HUES6 (cell line): ENCODE measurements around the gene PTPN18.
A peak's percentile ranks its signal among the peaks of the same experiment; 100 is the strongest.
"Not testable (repeated sequence)": the region's sequence is repeated elsewhere in the genome, so short reads cannot be mapped to it uniquely, and the experiment has no call there.

ENCODE experiments used
- H3K27ac ChIP-seq: 2 replicates; pipeline ENCODE4 v1.7.0; 2013; ENCODE audit warnings: low read depth, mild to moderate bottlenecking, low read length, inconsistent platforms
- H3K27me3 ChIP-seq: 2 replicates; pipeline ENCODE4 v1.6.1; 2013; ENCODE audit warnings: low read length; ENCODE audit not compliant: control insufficient read depth, insufficient read depth
- H3K36me3 ChIP-seq: 2 replicates; pipeline ENCODE4 v1.6.1; 2013; ENCODE audit warnings: low read length; ENCODE audit not compliant: control insufficient read depth, insufficient read depth
- H3K4me1 ChIP-seq: 2 replicates; pipeline ENCODE4 v1.6.1; 2013; ENCODE audit warnings: low read length; ENCODE audit not compliant: control insufficient read depth, insufficient read depth
- H3K4me3 ChIP-seq: 2 replicates; pipeline ENCODE4 v1.5.1; 2013; ENCODE audit warnings: low read depth, low read length
- H3K9ac ChIP-seq: one replicate; pipeline ENCODE4 v1.6.1; 2013; ENCODE audit warnings: mild to moderate bottlenecking, low read length
- H3K9me3 ChIP-seq: 2 replicates; pipeline ENCODE4 v1.6.1; 2013; ENCODE audit warnings: low read depth, low read length; ENCODE audit not compliant: control insufficient read depth, insufficient read depth

Gene PTPN18

GRCh38 chr2:130332271-130333073 is 23.4 kb upstream of the PTPN18 start:
- H3K36me3 ChIP-seq: no peaks in the 10 kb centered on the region
- H3K9me3 ChIP-seq: peaks cover under 1% of the 10 kb centered on the region; the same call in 1 of the 2 replicates
- H3K4me3 ChIP-seq: peak overlapping the region; percentile 36
- H3K9ac ChIP-seq: no peak overlapping the region
- H3K27me3 ChIP-seq: peaks cover 12% of the 10 kb centered on the region
- no peak overlapping the region for H3K27ac ChIP-seq
- H3K4me1 ChIP-seq: peaks cover 13% of the 10 kb centered on the region; the same call in 1 of the 2 replicates

DNA sequence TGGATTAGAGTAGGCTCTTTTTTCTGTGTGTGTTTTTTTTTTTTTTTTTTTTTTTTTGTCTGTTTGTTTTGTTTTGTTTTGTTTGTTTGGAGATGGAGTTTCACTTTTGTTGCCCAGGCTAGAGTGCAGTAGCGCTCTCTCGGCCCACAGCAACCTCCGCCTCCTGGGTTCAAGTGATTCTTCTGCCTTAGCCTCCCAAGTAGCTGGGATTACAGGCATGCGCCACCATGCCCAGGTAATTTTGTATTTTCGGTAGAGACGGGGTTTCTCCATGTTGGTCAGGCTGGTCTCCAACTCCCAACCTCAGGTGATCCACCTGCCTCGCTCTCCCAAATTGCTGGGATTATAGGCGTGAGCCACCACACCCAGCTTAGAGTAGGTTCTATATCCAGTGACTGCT is 22.6 kb upstream of the PTPN18 start:
- not testable (repeated sequence) for H3K36me3 ChIP-seq, H3K4me3 ChIP-seq, H3K27ac ChIP-seq, H3K9ac ChIP-seq, H3K9me3 ChIP-seq
- H3K27me3 ChIP-seq: peaks cover 12% of the 10 kb centered on the region
- peaks cover 14% of the 10 kb centered on the region for H3K4me1 ChIP-seq

GRCh38 chr2:130334026-130334425 is 21.8 kb upstream of the PTPN18 start:
- Histone ChIP-seq H3K4me3 (no peak overlapping the region), H3K4me1 (peaks cover 6% of the 10 kb centered on the region), H3K27ac (no peak overlapping the region), H3K36me3 (peaks cover 5% of the 10 kb centered on the region), H3K9ac (no peak overlapping the region), H3K27me3 (peaks cover 12% of the 10 kb centered on the region), H3K9me3 (no peaks in the 10 kb centered on the region)

GRCh38 chr2:130335226-130335625 is 20.6 kb upstream of the PTPN18 start:
- H3K27me3 ChIP-seq: peaks cover 9% of the 10 kb centered on the region
- H3K9me3 ChIP-seq: no peaks in the 10 kb centered on the region
- H3K9ac ChIP-seq: no peak overlapping the region
- H3K4me3 ChIP-seq: no peak overlapping the region
- H3K27ac ChIP-seq: no peak overlapping the region
- H3K4me1 ChIP-seq: peaks cover 6% of the 10 kb centered on the region
- peaks cover 9% of the 10 kb centered on the region for H3K36me3 ChIP-seq

GRCh38 chr2:130336150-130336876 is 19.5 kb upstream of the PTPN18 start:
- Histone ChIP-seq H3K36me3 (peaks cover 9% of the 10 kb centered on the region), H3K27ac (no peak overlapping the region), H3K9ac (no peak overlapping the region), H3K27me3 (peaks cover 3% of the 10 kb centered on the region), H3K4me1 (peaks cover 9% of the 10 kb centered on the region), H3K4me3 (peak overlapping the region; percentile 82), H3K9me3 (no peaks in the 10 kb centered on the region)

DNA sequence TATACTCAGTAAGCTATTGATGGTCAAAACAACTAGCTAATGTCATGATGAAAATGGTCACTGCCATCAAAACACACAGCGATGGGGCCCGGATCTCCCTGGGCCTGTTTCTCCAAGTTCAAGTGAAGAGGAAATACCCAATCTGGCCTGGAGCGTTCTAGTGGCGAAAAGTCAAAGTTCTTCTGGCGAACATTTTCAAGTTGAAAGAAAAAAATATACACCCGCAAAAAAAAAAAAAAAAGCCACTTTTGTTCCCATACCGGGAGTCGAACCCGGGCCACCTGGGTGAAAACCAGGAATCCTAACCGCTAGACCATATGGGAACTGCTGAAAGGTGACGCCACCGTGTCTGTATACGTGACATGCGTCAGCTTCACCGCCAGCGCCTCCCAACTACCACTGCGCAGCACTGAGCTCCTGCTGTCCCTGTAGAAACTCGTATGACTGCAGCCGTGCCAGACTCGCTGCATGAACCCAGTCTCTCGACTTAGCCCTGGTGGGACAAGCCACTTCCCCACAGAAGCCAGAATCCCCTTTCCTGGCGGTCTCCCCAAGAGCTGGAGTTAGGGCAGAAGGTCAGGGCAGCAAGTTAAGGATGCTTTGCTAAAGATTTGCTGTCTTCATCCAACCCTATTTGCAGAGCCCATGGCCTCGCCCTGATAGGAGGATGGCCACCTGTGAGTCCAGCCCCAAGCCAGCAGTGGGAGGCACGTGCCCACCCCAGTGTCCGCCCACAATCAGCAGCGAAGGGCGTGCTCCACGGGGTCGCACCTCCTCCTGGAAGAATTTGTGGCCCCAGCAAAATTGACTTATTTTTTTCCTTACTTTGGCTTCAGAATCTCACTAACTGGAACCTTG is 18.8 kb upstream of the PTPN18 start:
- peaks cover 11% of the 10 kb centered on the region for H3K4me1 ChIP-seq
- peak overlapping the region; percentile 82 for H3K4me3 ChIP-seq
- H3K9ac ChIP-seq: peak overlapping the region; percentile 37

DNA sequence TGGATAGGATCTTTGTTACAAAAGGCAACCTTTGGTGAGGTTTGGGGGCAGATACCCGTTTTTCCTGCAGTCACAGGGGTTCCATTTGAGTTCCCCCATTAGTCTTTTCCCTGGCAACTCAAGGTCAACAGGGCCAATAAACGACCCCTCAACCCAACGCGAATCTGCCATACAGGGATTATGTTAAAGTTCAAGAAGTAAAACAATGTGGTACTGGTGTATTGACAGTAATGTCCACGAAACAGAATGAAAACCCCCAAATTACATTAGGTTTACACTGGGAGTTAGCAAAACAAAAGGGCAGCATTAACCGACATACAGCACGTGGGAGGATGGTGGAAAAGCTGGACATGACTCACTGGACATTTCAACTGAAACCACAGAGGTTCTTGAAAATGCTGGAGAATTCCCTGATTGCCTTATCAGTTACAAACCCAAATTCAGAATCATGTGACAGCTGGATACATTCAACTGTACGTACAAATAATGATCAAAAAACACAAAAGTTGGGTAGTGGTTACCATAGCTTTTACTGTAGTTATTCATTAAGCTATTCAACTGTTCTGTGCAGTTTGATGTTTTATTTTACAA is 18.0 kb upstream of the PTPN18 start:
- Histone ChIP-seq H3K36me3 (peaks cover 9% of the 10 kb centered on the region), H3K9me3 (no peaks in the 10 kb centered on the region), H3K27me3 (no peaks in the 10 kb centered on the region), H3K4me3 (peak overlapping the region; percentile 82), H3K27ac (no peak overlapping the region), H3K9ac (no peak overlapping the region), H3K4me1 (peaks cover 11% of the 10 kb centered on the region)

More for the DNA sequence above, 18.8 kb upstream of the PTPN18 start:
- Histone ChIP-seq H3K9me3 (no peaks in the 10 kb centered on the region), H3K27me3 (no peaks in the 10 kb centered on the region), H3K36me3 (peaks cover 9% of the 10 kb centered on the region), H3K27ac (no peak overlapping the region)

- no peaks in the 10 kb centered on the region for H3K27me3 ChIP-seq
- H3K9ac ChIP-seq: no peak overlapping the region
- peaks cover 9% of the 10 kb centered on the region for H3K36me3 ChIP-seq
- peaks cover 11% of the 10 kb centered on the region for H3K4me1 ChIP-seq
- no peaks in the 10 kb centered on the region for H3K9me3 ChIP-seq
- H3K27ac ChIP-seq: no peak overlapping the region
- H3K4me3 ChIP-seq: no peak overlapping the region
Measured at GRCh38 chr2:130338793-130339345, 17.0 kb upstream of the PTPN18 start.

GRCh38 chr2:130339885-130340745 is 15.7 kb upstream of the PTPN18 start:
- H3K4me3 ChIP-seq: no peak overlapping the region
- peaks cover 11% of the 10 kb centered on the region for H3K4me1 ChIP-seq
- no peaks in the 10 kb centered on the region for H3K9me3 ChIP-seq
- H3K27me3 ChIP-seq: no peaks in the 10 kb centered on the region
- no peak overlapping the region for H3K27ac ChIP-seq
- H3K36me3 ChIP-seq: peaks cover 18% of the 10 kb centered on the region
- no peak overlapping the region for H3K9ac ChIP-seq
